H9 (cell line): ENCODE data around the gene ADAM30. TPM values are rescaled to one million over a fixed set of nuclear protein-coding genes. Genes with fewer than 3 reads are reported as not detected.

Source experiments
- DNase-seq: peaks from one replicate; pipeline ENCODE4 v3.0.0-alpha.2; 2017
- H2AFZ ChIP-seq: one replicate; pipeline ENCODE4 v1.6.1; 2013; ENCODE audit warnings: mild to moderate bottlenecking, low read length, control low read depth, moderate library complexity
- H2AK5ac ChIP-seq: 2 replicates; pipeline ENCODE4 v1.6.1; 2013; ENCODE audit warnings: low read length, control low read depth, mixed read lengths; ENCODE audit not compliant: insufficient read length
- H2BK120ac ChIP-seq: one replicate; pipeline ENCODE4 v1.6.1; 2013; ENCODE audit warnings: low read depth, mild to moderate bottlenecking, low read length, control low read depth, inconsistent platforms; ENCODE audit not compliant: poor library complexity, severe bottlenecking
- H2BK12ac ChIP-seq: 2 replicates; pipeline ENCODE4 v1.6.1; 2013; ENCODE audit warnings: low read length, control low read depth, mixed read lengths, low read depth; ENCODE audit not compliant: insufficient read length
- H2BK15ac ChIP-seq: 2 replicates; pipeline ENCODE4 v1.6.1; 2013; ENCODE audit warnings: low read depth, low read length, control low read depth
- H2BK20ac ChIP-seq: one replicate; pipeline ENCODE4 v1.6.1; 2013; ENCODE audit warnings: low read depth, mild to moderate bottlenecking, low read length, control low read depth, inconsistent platforms; ENCODE audit not compliant: poor library complexity, severe bottlenecking
- H2BK5ac ChIP-seq: 2 replicates; pipeline ENCODE4 v1.6.1; 2013; ENCODE audit warnings: low read length, control low read depth, mixed read lengths; ENCODE audit not compliant: insufficient read length
- H3K14ac ChIP-seq: 2 replicates; pipeline ENCODE4 v1.6.1; 2013; ENCODE audit warnings: low read length, control low read depth; ENCODE audit not compliant: insufficient read depth
- H3K18ac ChIP-seq: 2 replicates; pipeline ENCODE4 v1.6.1; 2013; ENCODE audit warnings: low read depth, mild to moderate bottlenecking, mixed read lengths, low read length, control low read depth; ENCODE audit not compliant: insufficient read length
- H3K23ac ChIP-seq: 2 replicates; pipeline ENCODE4 v1.6.1; 2013; ENCODE audit warnings: low read length, control low read depth, mixed read lengths, low read depth; ENCODE audit not compliant: insufficient read length
- H3K23me2 ChIP-seq: 2 replicates; pipeline ENCODE4 v1.6.1; 2013; ENCODE audit warnings: low read depth, mild to moderate bottlenecking, mixed read lengths, low read length, control low read depth; ENCODE audit not compliant: insufficient read length, poor library complexity, severe bottlenecking
- H3K27ac ChIP-seq: 2 replicates; pipeline ENCODE4 v1.5.1; 2013; ENCODE audit warnings: low read length, control low read depth, mixed read lengths, low read depth; ENCODE audit not compliant: insufficient read length
- H3K27me3 ChIP-seq: 2 replicates; pipeline ENCODE4 v1.6.1; 2013; ENCODE audit warnings: low read length, control low read depth, inconsistent platforms; ENCODE audit not compliant: insufficient read depth
- H3K4ac ChIP-seq: 2 replicates; pipeline ENCODE4 v1.6.1; 2013; ENCODE audit warnings: low read depth, mild to moderate bottlenecking, control low read depth, inconsistent platforms, low read length, moderate library complexity
- H3K4me1 ChIP-seq: 2 replicates; pipeline ENCODE4 v1.6.1; 2013; ENCODE audit warnings: low read length, control low read depth, inconsistent platforms; ENCODE audit not compliant: insufficient read depth
- H3K4me2 ChIP-seq: 2 replicates; pipeline ENCODE4 v1.6.1; 2013; ENCODE audit warnings: low read length, control low read depth, mixed read lengths; ENCODE audit not compliant: insufficient read length, insufficient read depth
- H3K56ac ChIP-seq: 2 replicates; pipeline ENCODE4 v1.6.1; 2013; ENCODE audit warnings: low read depth, mild to moderate bottlenecking, mixed read lengths, low read length, control low read depth; ENCODE audit not compliant: insufficient read length
- H3K79me1 ChIP-seq: 2 replicates; pipeline ENCODE4 v1.6.1; 2013; ENCODE audit warnings: low read depth, mild to moderate bottlenecking, moderate library complexity, low read length, control low read depth, inconsistent platforms; ENCODE audit not compliant: insufficient read depth, poor library complexity, severe bottlenecking
- H3K79me2 ChIP-seq: 2 replicates; pipeline ENCODE4 v1.6.1; 2013; ENCODE audit warnings: low read length, control low read depth, inconsistent platforms; ENCODE audit not compliant: insufficient read depth
- H3K9ac ChIP-seq: 2 replicates; pipeline ENCODE4 v1.6.1; 2013; ENCODE audit warnings: low read length, control low read depth, mixed read lengths; ENCODE audit not compliant: insufficient read length; ENCODE audit errors: extremely low read depth
- H3K9me3 ChIP-seq: one replicate; pipeline ENCODE4 v1.6.1; 2013; ENCODE audit warnings: low read depth, low read length, inconsistent platforms; ENCODE audit not compliant: control insufficient read depth
- H3T11ph ChIP-seq: one replicate; pipeline ENCODE4 v1.6.1; 2013; ENCODE audit warnings: mild to moderate bottlenecking, low read length, control low read depth, inconsistent platforms
- H4K20me1 ChIP-seq: one replicate; pipeline ENCODE4 v1.6.1; 2013; ENCODE audit not compliant: control insufficient read depth, insufficient read length, insufficient read depth
- H4K5ac ChIP-seq: 2 replicates; pipeline ENCODE4 v1.6.1; 2013; ENCODE audit warnings: low read depth, mild to moderate bottlenecking, mixed read lengths, low read length, control low read depth; ENCODE audit not compliant: insufficient read length
- H4K8ac ChIP-seq: replicated peaks from 2 replicates; pipeline ENCODE4 v1.6.1; 2013; ENCODE audit warnings: low read length, control low read depth, mixed read lengths, low read depth; ENCODE audit not compliant: insufficient read length
- H4K91ac ChIP-seq: 2 replicates; pipeline ENCODE4 v1.6.1; 2013; ENCODE audit warnings: low read depth, mild to moderate bottlenecking, moderate library complexity, mixed read lengths, low read length, control low read depth; ENCODE audit not compliant: insufficient read length
- H3K27ac Mint-ChIP-seq, 3 experiments: 2 replicates in 2 of 3; 3 replicates in 1 of 3; pipeline ENCODE4 v1.8.0; 2020 to 2021; ENCODE audit warnings: mixed read lengths in 3 of 3, mild to moderate bottlenecking in 1 of 3, moderate library complexity in 1 of 3
- H3K27me3 Mint-ChIP-seq: 2 replicates; pipeline ENCODE4 v1.8.0; 2021; ENCODE audit warnings: low read depth, mild to moderate bottlenecking, moderate library complexity, mixed read lengths
- H3K36me3 Mint-ChIP-seq, 3 experiments: 2 replicates in 2 of 3; 3 replicates in 1 of 3; pipeline ENCODE4 v1.8.0; 2020 to 2021; ENCODE audit warnings: low read depth in 3 of 3, mixed read lengths in 3 of 3; ENCODE audit not compliant: insufficient read depth in 1 of 3
- H3K4me1 Mint-ChIP-seq, 2 experiments: 2 replicates each; pipeline ENCODE4 v1.8.0; 2020; ENCODE audit warnings: mixed read lengths in 2 of 2
- H3K4me3 Mint-ChIP-seq, 2 experiments: 2 replicates in 1 of 2; 3 replicates in 1 of 2; pipeline ENCODE4 v1.8.0; 2020 to 2021; ENCODE audit warnings: mild to moderate bottlenecking in 2 of 2, mixed read lengths in 2 of 2, moderate library complexity in 1 of 2
- H3K9me3 Mint-ChIP-seq, 2 experiments: 2 replicates in 1 of 2; 3 replicates in 1 of 2; pipeline ENCODE4 v1.8.0; 2020; ENCODE audit warnings: mild to moderate bottlenecking in 2 of 2, mixed read lengths in 2 of 2, moderate library complexity in 1 of 2
- WGBS: extraction: QIAGEN DNeasy Blood & Tissue Kit; methylation state at CpG from one replicate; pipeline ENCODE4 v1.1.7; 2013; ENCODE audit warnings: missing lambda C conversion rate, low lambda C conversion rate, mixed read lengths; ENCODE audit not compliant: insufficient read length; ENCODE audit errors: extremely low coverage; 5-methylcytosine and 5-hydroxymethylcytosine counted together
- total RNA-seq: library from RNA; stranded (reverse); gene quantifications from 2 replicates; pipeline ENCODE4 v1.2.1, GENCODE V29; 2021
- TF ChIP-seq, protein P1 (sequence below): fragments of 200-600 bp; sonication (generic); conservative IDR thresholded peaks from 3 replicates; pipeline ENCODE4 v1.8.0; 2021; ENCODE audit warnings: antibody characterized with exemption, mild to moderate bottlenecking

The ADAM30 gene
- total RNA-seq, 1 experiment from 2014 or later = not detected

DNA sequence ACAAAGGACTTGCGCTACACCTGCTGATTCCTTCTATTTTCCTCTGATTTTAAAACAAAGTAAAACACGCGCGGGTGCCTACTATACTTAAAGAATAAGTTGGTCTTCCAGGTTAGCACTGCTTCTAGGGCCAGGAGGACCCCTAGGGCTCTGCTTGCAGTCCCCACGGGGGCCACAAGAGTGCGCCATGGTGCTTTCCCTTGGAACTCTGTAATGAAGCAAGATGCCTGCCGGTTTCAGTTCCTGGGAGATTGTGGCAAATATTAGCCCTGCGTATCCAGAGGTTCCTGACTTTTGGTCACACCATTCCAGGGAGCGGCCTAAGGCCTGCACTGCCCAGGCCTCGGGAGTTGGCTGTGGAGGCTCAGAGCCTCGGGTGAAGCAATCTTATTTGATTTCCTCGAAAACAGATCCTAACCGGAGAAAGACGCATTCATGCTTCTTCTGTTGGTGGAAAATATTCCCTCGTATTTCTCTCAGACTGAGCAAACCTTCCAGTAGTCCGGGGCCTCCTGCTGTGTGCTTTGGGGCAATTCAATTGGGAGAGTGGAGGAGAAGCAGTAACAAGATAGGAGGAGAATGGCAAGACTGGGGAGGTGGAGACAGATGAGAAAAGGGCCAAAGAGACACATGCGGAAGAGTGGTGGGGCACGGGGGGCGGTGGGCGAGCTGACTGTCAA is 25.3 kb downstream of the ADAM30 start:
- no peak overlapping the region for H3K4me2 ChIP-seq
- no peak overlapping the region for H3K4me3 Mint-ChIP-seq

More for the DNA sequence above, 25.3 kb downstream of the ADAM30 start:
- no peaks in the 10 kb centered on the region for H3K79me2 ChIP-seq
- peak overlapping the region; percentile 63 for H2AFZ ChIP-seq
- Mint-ChIP-seq H3K4me1 (peaks cover 4% of the 10 kb centered on the region in 2 experiments; a peak in 3 of 4 replicates), H3K27me3 (no peaks in the 10 kb centered on the region; the same call in none of the 2 replicates), H3K27ac (no peak overlapping the region), H3K9me3 (no peaks in the 10 kb centered on the region), H3K36me3 (no peaks in the 10 kb centered on the region)
- no peak overlapping the region for H2BK20ac ChIP-seq
- no peak overlapping the region for H3K27ac ChIP-seq
- H3K9me3 ChIP-seq = no peaks in the 10 kb centered on the region
- H3K23ac ChIP-seq = no peak overlapping the region
- TF ChIP-seq, protein P1, sequence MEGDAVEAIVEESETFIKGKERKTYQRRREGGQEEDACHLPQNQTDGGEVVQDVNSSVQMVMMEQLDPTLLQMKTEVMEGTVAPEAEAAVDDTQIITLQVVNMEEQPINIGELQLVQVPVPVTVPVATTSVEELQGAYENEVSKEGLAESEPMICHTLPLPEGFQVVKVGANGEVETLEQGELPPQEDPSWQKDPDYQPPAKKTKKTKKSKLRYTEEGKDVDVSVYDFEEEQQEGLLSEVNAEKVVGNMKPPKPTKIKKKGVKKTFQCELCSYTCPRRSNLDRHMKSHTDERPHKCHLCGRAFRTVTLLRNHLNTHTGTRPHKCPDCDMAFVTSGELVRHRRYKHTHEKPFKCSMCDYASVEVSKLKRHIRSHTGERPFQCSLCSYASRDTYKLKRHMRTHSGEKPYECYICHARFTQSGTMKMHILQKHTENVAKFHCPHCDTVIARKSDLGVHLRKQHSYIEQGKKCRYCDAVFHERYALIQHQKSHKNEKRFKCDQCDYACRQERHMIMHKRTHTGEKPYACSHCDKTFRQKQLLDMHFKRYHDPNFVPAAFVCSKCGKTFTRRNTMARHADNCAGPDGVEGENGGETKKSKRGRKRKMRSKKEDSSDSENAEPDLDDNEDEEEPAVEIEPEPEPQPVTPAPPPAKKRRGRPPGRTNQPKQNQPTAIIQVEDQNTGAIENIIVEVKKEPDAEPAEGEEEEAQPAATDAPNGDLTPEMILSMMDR = peak; percentile 97
- H3K4ac ChIP-seq = no peak overlapping the region
- H2BK120ac ChIP-seq = no peak overlapping the region
- H2BK5ac ChIP-seq = no peak overlapping the region
- H3K9ac ChIP-seq = no peak overlapping the region
- H3K23me2 ChIP-seq = no peaks in the 10 kb centered on the region
- no peaks in the 10 kb centered on the region for H3K4me1 ChIP-seq
- no peak overlapping the region for H2BK15ac ChIP-seq
- H2BK12ac ChIP-seq = no peak overlapping the region
- peak; percentile 89 for DNase-seq
- no peak overlapping the region for H3K18ac ChIP-seq
- WGBS = no CpG with 5 or more reads among the region's 20 CpGs
- H2AK5ac ChIP-seq = no peak overlapping the region
- no peak overlapping the region for H4K91ac ChIP-seq
- no peaks in the 10 kb centered on the region for H3K27me3 ChIP-seq
- H4K20me1 ChIP-seq = no peaks in the 10 kb centered on the region
- H4K8ac ChIP-seq = no peak overlapping the region
- H3K56ac ChIP-seq = no peak overlapping the region
- no peak overlapping the region for H3K14ac ChIP-seq
- no peaks in the 10 kb centered on the region for H3K79me1 ChIP-seq
- H3T11ph ChIP-seq = no peak overlapping the region
- H4K5ac ChIP-seq = no peak overlapping the region
